Choroid plexus epithelial cell (primary cell): ENCODE data around the gene STXBP5.
A peak's percentile ranks its signal among the peaks of the same experiment; 100 is the strongest.
"Not testable (repeated sequence)": the region's sequence is repeated elsewhere in the genome, so short reads cannot be mapped to it uniquely, and the experiment has no call there.

ENCODE experiments used
- DNase-seq: peaks from one replicate; pipeline ENCODE4 v3.0.0-alpha.2; 2010; ENCODE audit warnings: low read depth
- H3K4me3 ChIP-seq: 2 replicates; pipeline ENCODE4 v1.5.1; 2011; ENCODE audit warnings: low read depth, mild to moderate bottlenecking, control low read depth, low read length, moderate library complexity
- TF ChIP-seq, protein P1 (sequence below): conservative IDR thresholded peaks from 2 replicates; pipeline ENCODE4 v1.5.1; 2011; ENCODE audit warnings: low read depth, mild to moderate bottlenecking, control low read depth, inconsistent platforms, low read length, moderate library complexity

STXBP5 gene

GRCh38 chr6:147238906-147239305 is 34.7 kb downstream of the STXBP5 start:
- H3K4me3 ChIP-seq, result no peak overlapping the region
- TF ChIP-seq, protein P1, sequence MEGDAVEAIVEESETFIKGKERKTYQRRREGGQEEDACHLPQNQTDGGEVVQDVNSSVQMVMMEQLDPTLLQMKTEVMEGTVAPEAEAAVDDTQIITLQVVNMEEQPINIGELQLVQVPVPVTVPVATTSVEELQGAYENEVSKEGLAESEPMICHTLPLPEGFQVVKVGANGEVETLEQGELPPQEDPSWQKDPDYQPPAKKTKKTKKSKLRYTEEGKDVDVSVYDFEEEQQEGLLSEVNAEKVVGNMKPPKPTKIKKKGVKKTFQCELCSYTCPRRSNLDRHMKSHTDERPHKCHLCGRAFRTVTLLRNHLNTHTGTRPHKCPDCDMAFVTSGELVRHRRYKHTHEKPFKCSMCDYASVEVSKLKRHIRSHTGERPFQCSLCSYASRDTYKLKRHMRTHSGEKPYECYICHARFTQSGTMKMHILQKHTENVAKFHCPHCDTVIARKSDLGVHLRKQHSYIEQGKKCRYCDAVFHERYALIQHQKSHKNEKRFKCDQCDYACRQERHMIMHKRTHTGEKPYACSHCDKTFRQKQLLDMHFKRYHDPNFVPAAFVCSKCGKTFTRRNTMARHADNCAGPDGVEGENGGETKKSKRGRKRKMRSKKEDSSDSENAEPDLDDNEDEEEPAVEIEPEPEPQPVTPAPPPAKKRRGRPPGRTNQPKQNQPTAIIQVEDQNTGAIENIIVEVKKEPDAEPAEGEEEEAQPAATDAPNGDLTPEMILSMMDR, result no peak
- DNase-seq, result no peak

- TF ChIP-seq, protein P1, result no peak
- peak; percentile 39 for DNase-seq
Measured at GRCh38 chr6:147244832-147245231, 40.6 kb downstream of the STXBP5 start.

GRCh38 chr6:147245693-147246092 is 41.5 kb downstream of the STXBP5 start:
- no peak for DNase-seq
- TF ChIP-seq, protein P1, result no peak
- no peak overlapping the region for H3K4me3 ChIP-seq

More at GRCh38 chr6:147244832-147245231, 40.6 kb downstream of the STXBP5 start:
- H3K4me3 ChIP-seq, result no peak overlapping the region

GRCh38 chr6:147246853-147247635 is 42.8 kb downstream of the STXBP5 start:
- H3K4me3 ChIP-seq, result no peak overlapping the region
- TF ChIP-seq, protein P1, result no peak
- DNase-seq, result peak; percentile 28

- no peak overlapping the region for H3K4me3 ChIP-seq
- TF ChIP-seq, protein P1, result no peak
- DNase-seq, result no peak
Measured at GRCh38 chr6:147248859-147249258, 44.6 kb downstream of the STXBP5 start.

- DNase-seq, result no peak
- H3K4me3 ChIP-seq, result no peak overlapping the region
- TF ChIP-seq, protein P1, result no peak
Measured at GRCh38 chr6:147251072-147251471, 46.9 kb downstream of the STXBP5 start.

- DNase-seq, result not testable (repeated sequence)
Measured at GRCh38 chr6:147254929-147255473, 50.8 kb downstream of the STXBP5 start.

More at GRCh38 chr6:147254929-147255473, 50.8 kb downstream of the STXBP5 start:
- not testable (repeated sequence) for H3K4me3 ChIP-seq
